NCI-H446 (cell line): ENCODE data around the gene SEC62.

ENCODE experiments used
- DNase-seq, 2 experiments: peaks; one replicate each; lab custom pipeline; 2025; lab: John Stamatoyannopoulos, UW

SEC62 gene, protein sequence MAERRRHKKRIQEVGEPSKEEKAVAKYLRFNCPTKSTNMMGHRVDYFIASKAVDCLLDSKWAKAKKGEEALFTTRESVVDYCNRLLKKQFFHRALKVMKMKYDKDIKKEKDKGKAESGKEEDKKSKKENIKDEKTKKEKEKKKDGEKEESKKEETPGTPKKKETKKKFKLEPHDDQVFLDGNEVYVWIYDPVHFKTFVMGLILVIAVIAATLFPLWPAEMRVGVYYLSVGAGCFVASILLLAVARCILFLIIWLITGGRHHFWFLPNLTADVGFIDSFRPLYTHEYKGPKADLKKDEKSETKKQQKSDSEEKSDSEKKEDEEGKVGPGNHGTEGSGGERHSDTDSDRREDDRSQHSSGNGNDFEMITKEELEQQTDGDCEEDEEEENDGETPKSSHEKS

DNA sequence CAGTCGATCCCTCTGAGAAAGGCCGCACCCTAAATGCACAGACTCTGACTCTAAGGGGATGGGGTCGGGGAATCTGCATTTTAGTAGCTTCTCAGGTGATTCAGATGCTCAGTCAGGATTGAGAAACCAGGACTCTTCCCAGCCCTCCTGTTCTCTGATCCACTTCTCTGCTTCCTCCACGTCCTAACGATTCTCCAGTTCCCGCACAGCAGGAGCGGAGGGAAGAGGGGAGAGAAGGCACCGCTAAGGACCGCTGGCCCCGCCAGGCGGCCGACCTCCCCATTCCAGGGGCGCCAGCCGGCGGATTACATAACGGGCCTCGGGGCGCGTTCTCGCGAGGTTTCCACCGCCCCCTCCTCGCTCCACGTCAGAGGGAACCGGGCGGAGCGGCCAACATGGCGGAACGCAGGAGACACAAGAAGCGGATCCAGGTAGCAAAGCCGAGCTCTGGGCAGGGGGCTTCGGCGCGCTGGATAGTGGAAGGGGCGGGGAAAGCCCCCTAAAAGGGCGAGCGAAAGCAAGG lies at the start of gene SEC62:
Gene SEC62, plus strand, starts transcription at position 380 of the 523 bp plus-strand sequence. Its CDS starts 16 bp downstream, at position 396.
- DNase-seq: peak; percentile 88 to 97

- peak; percentile 29 to 74 for DNase-seq
These were observed 43.4 kb upstream of the SEC62 start for GRCh38 chr3:169923189-169923588.

- DNase-seq: peak in 1 of 2 experiments; percentile 40
These were observed 42.8 kb upstream of the SEC62 start for GRCh38 chr3:169923831-169924230.

DNA sequence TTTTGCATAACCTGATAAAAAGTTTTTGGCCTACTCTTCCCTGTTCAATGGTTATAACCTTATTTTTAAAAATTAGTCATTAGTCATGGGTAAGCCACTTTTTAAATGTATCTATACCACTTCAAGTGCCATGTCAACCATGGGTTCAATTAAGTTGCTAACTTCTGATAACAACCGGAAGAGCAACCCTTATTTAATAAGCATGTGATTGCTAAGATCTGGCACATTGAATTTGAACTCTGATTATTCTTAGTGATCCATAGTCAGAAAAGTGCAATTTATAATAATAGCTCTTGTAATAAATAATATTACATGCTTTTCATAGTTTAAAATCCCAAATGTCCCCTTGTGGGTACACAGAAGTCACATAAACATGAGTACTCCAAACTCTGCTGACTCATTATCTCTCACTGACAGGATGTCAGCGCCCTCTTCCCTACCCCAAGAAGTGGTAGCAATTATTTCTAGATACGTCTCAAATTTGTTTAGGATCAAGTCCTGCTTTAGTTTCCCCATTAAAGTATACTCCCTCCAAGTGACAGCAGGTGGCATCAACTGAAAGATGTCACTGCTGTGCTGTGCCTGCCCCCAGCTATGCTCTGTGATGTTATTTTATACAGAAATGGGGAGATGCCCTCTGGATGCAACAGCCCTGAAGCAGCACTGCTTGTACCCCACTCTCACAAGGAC lies 36.6 kb upstream of the SEC62 start:
- no peak for DNase-seq

DNA sequence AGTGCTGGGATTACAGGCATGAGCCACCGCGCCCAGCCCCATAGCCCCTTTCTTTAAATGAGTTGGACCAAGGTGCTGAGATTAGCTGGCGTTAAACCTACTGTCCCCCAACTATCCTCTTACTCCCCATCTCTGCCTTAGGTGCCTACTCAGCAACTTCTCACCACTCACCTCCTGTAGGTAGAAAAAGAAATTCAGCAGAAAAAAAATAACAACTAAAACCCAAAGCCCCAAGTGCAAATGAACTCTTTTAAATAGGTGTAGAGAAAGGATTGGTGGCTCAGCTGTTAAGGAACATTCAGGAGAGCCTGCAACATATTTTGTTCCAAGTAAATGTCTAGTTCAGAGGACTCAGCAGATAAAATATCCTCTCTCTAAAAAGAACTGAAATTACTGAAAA lies 35.8 kb upstream of the SEC62 start:
- no peak for DNase-seq

- DNase-seq: no peak
These were observed 34.7 kb upstream of the SEC62 start for GRCh38 chr3:169931747-169932520.

GRCh38 chr3:169939320-169939719 lies 27.3 kb upstream of the SEC62 start:
- no peak for DNase-seq

GRCh38 chr3:169939751-169940150 lies 26.9 kb upstream of the SEC62 start:
- no peak for DNase-seq

GRCh38 chr3:169940470-169941181 lies 26.0 kb upstream of the SEC62 start:
- no peak for DNase-seq

- DNase-seq: no peak
These were observed 21.3 kb upstream of the SEC62 start for GRCh38 chr3:169945313-169945712.

DNA sequence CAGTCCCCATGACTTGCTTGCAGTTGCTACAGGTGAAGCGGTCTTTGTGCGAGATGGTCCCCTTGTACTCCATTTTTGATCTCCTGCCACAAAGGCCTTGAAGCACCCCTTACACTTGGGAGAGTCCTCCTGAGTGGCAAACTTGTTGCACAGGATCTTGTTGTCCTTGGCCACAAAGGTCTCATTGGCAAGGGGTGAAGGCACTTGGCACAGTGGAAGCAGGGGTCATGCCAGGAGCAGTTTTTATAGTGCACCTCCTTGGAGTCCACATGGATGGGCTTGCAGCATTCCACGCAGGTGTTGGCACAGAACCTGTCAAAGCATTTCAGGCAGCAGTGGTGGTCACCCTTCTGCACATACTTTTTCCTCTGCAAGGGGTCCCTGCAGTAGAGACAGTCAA lies 20.3 kb upstream of the SEC62 start:
- DNase-seq: no peak

- no peak for DNase-seq
These were observed 17.8 kb upstream of the SEC62 start for GRCh38 chr3:169948559-169949448.

DNA sequence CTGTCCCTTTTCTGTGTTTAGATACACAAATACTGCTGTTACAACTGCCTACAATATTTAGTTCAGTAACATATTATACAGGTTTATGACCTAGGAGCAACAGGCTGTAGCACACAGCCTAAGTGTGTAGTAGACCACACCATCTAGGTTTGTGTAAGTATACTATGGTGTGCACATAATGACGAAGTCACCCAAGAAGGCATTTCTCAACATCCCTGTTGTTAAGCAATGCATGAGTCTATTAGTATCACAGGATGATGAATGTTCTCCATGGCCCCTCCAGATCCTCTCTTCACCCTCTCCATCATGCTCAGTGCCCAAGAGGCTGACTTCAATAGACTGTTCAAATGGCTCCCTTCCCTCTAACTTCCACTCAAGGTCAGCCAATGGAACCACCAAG lies 14.6 kb upstream of the SEC62 start:
- no peak for DNase-seq

DNA sequence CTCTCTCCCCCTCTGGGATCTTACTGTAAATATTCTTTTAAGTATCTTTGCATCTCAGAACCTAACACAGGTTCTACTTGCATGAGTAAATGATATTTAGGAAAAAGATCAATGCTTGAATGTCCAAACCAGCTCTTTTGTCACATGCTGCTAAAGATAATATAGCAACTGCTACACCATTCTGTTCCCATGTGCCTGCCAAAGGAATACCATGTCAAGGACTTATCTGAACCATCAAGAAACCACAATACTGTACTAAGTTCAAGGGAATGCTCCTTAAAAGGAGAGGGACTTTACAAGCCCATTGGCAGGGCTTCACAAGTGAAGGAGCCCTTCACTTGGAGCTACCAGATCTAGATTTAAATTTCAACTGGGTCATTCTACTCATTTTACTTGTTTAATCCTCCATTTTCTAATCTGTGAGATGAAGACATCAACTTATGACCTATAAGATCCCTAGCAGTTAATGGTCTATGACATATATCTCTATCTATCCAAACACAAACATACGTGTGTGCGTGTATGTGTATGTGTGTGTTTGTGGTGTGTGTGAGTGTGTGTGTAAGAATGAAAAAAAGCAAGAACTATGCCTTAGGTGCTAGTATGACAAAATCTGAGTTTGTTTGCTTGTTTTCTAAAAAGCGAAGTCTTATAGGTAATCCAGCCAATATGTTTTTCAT lies 13.0 kb upstream of the SEC62 start:
- DNase-seq: no peak

GRCh38 chr3:169954142-169954756 lies 12.4 kb upstream of the SEC62 start:
- no peak for DNase-seq

GRCh38 chr3:169955406-169955805 lies 11.2 kb upstream of the SEC62 start:
- no peak for DNase-seq

DNA sequence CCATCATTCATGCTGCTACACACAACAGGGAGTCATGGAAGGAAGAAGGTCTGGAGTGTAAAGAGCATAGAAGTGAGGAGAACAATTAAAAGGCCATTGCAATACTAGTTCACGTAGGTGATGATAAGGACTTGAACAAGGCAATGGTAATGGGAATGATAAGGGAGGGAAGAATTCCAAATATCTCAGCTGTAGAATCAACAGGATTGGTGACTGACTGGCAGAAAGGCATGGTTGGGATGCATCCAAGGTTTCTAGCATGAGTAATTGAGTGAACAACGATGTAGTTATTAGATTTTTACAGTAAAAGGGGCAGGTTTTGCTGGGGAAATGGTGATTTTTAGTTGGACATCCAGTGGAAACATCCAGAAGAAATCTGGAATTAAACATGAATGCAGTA lies 2.4 kb upstream of the SEC62 start:
- no peak for DNase-seq

DNA sequence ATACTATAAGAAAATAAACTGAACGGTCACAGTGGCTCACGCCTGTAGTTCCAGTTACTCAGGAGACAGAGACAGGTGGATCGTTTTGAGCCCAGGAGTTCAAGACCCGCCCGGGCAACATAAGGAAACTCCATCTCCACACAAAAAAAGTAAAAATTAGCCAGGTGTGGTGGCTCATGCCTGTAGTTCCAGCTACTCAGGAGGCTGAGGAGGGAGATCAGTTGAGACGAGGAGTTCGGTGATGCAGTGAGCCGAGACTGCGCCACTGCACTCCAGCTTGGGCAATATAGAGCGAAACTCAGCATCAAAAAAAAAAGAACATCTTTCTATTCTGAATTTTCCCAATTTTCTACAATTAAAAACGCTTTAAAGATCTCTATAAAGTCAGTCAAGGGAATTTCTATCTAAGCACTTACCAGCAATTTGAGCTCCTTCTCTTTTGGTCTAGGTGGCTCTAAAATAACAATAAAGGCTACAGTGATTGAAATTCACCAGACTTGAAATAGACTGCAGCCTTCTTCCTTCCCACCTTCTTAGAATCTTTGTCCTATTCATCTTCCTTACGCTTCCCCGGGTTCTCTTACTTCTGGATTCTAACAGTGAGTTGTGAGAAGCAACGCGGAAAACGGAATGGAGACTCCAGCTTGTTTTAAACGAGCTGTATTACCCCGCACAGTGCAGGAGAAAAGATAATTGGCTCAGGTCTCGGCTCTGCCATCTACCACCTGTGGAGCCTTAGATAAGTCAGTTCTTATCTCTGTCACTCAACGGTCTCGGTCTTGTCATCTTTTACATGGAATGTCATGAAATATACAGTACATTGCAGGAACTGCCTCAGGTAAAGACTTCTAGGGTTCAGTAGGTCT lies 812 bp upstream of the SEC62 start:
- DNase-seq: peak in 1 of 2 experiments; percentile 27
